ENCODE data around the gene ZNF774.

The ZNF774 gene

DNA sequence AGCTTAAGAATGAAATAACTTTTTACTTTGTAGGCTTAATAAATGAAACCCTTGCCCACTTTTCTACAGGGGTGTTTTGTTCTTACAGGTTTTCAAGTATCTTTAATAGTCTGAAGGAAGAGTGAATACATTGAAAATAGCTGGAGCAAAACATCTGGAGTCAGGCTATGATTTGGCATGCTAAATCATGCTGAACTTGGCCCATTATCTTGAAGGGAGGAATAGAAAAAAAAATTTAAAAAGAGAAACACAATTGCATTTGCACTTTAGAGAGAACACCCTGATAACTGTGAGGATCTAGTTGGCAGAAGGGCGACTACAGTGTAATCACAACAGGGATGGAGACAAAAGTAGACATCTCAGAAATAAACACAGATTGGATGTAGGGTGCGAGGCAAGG, 34.1 kb downstream of the ZNF774 start:
- TF ChIP-seq, protein P1, sequence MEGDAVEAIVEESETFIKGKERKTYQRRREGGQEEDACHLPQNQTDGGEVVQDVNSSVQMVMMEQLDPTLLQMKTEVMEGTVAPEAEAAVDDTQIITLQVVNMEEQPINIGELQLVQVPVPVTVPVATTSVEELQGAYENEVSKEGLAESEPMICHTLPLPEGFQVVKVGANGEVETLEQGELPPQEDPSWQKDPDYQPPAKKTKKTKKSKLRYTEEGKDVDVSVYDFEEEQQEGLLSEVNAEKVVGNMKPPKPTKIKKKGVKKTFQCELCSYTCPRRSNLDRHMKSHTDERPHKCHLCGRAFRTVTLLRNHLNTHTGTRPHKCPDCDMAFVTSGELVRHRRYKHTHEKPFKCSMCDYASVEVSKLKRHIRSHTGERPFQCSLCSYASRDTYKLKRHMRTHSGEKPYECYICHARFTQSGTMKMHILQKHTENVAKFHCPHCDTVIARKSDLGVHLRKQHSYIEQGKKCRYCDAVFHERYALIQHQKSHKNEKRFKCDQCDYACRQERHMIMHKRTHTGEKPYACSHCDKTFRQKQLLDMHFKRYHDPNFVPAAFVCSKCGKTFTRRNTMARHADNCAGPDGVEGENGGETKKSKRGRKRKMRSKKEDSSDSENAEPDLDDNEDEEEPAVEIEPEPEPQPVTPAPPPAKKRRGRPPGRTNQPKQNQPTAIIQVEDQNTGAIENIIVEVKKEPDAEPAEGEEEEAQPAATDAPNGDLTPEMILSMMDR (conservative IDR thresholded peaks at IDR 0.05; ENCODE audit: control insufficient read depth, insufficient read depth, low read depth, low read length), result no peak
- DNase-seq (ENCODE audit: low read depth), result no peak
- no peak overlapping the region for H3K4me3 ChIP-seq (ENCODE audit: control insufficient read depth, low read depth, low read length)

DNA sequence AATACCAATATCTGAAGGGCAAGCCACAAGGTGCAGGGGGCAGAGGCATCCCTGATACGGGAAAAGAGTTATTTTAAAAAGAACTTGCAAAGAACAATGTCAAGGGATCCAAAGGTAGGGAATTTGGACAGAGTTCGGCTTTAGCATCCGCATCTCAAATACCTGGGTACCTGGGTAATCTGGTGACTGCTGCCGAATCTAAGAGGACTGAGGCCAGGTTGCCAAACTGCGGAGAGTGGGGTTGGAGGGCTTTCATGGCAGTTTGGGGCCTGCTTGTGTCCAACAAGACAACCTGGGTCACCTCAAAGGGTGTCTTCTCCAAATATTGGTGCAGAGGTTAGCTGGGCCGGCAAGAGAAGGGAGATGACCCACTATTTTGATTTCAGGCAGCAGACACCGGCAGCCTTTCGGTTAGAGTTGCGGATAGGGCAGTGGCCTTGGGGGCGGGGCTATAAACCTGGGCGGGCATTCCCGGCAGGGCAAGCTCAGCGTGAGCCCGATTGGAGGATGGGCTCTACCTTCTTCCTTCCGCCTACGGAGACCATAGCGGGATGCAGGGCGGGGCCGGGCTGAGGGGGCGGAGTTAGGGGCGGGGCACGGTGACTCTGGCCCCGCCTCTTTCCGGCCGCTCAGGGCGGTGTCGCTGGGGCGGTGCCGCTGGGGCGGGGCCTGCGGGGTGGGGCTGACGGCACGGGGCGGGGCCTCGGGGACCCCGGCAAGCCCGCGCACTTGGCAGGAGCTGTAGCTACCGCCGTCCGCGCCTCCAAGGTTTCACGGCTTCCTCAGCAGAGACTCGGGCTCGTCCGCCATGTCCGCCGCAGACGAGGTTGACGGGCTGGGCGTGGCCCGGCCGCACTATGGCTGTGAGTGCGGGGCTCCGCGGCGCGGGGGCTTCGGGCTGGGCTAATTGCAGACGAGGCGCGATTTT, 35.7 kb downstream of the ZNF774 start, which contains the start of gene IQGAP1:
Gene IQGAP1 (plus strand): TSS at position 709 of the 928 bp plus-strand sequence. CDS start 100 bp downstream, at position 809.
- peak; percentile 95 for DNase-seq (ENCODE audit: low read depth)
- H3K4me3 ChIP-seq (ENCODE audit: control insufficient read depth, low read depth, low read length), result peak within 1 kb of the TSS; percentile 75
- TF ChIP-seq, protein P1 (conservative IDR thresholded peaks at IDR 0.05; ENCODE audit: control insufficient read depth, insufficient read depth, low read depth, low read length), result no peak

DNA sequence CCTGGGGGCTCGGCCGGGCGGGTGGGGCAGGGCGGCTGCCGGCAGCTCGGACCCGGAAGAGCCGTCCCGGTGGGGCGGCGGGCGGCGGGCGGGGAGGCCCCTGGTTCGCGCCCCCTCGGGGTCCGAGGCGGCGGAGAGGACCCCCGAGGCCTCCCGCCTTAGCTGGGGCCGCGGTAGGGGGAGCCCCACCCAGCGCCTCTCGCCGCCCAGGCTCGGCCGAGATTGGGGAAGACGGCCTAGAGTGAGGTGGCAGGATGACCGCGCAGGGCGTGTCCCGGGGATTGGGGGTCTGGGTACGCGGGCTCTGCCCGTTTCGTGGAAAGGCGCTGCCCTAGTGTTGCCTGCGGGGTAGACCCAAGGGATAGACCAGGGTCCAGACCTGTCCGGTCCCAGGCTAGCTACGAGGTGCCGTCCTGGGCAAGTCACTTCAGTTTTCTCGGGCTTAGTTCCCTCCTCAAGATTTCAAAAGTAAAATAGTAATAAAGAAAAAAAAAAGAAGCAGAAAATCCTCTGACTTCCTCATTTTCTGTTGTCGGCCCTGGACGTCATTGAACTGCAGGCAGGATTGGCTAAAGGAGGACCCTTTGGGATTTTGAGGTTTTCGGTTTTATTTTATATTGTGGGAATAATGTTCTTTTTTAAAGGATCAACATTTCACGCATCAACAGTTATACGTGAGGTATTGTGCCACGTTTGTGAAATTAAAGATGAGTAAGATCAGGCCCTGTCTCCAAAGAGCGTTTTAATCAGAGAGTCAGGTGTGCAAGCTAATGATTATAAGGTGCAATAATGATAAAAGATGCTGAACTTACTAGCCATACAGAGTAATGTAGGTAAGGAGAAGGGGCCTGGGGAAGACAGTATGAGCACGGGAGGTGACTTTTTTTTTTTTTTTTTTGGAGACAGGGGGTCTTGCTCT, 36.6 kb downstream of the ZNF774 start:
- TF ChIP-seq, protein P1 (conservative IDR thresholded peaks at IDR 0.05; ENCODE audit: control insufficient read depth, insufficient read depth, low read depth, low read length), result no peak
- peak overlapping the region; percentile 75 for H3K4me3 ChIP-seq (ENCODE audit: control insufficient read depth, low read depth, low read length)
- peak; percentile 50 for DNase-seq (ENCODE audit: low read depth)

DNA sequence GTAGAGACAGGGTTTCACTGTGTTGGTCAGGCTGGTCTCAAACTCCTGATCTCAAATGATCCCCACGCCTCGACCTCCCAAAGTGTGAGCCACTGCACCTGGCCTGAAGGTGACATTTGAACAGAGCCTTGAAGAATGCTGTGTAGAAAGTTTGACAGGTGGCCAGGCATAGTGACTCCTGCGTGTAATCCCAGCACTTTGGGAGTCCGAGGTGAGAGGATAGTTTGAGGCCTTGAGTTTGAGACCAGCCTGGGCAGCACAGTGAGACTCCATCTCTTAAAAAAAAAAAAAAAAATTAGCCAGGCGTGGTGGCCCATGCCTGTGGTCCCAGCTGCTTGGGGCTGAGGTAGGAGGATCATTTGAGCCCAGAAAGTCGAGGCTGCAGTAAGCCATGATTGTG, 37.4 kb downstream of the ZNF774 start:
- DNase-seq (ENCODE audit: low read depth), result no peak
- TF ChIP-seq, protein P1 (conservative IDR thresholded peaks at IDR 0.05; ENCODE audit: control insufficient read depth, insufficient read depth, low read depth, low read length), result no peak

DNA sequence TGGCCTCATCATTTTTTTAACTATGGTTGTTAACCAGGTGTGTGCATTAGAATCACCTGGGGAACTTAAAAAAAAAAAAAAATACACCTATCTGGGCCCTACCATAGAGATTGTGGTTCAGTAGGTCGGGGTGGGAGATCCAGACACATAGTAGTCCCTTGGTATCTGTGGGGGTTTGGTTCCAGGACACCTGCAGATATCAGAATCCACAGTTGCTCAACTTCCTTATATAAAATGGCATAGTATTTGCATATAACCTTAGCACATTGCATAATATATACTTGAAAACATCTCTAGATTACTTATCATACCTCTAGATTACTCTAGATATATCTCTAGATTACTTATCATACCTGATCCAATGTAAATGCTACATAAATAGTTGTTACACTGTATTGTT, 41.0 kb downstream of the ZNF774 start:
- no peak for DNase-seq (ENCODE audit: low read depth)
- H3K4me3 ChIP-seq (ENCODE audit: control insufficient read depth, low read depth, low read length), result no peak overlapping the region
- TF ChIP-seq, protein P1 (conservative IDR thresholded peaks at IDR 0.05; ENCODE audit: control insufficient read depth, insufficient read depth, low read depth, low read length), result no peak

More for the DNA sequence above, 37.4 kb downstream of the ZNF774 start:
- H3K4me3 ChIP-seq (ENCODE audit: control insufficient read depth, low read depth, low read length), result peak overlapping the region; percentile 75

DNA sequence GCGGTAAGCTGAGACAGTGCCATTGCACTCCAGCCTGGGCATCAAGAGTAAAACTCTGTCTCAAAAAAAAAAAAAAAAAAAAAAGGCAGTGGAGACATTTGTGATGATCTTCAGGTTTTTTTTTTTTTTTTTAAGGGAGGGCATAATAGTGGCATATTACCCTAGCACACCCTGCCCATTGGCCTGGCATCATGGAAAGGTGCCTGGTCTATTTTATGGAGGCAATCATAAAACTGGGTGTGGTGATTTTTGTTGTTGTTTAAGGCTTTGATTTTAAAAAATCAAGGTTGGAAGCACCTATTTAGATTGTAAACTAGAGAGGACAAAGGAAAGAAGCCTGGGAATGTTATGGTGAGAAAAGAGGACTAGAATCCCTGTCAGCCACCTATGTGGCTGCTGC, 42.0 kb downstream of the ZNF774 start:
- DNase-seq (ENCODE audit: low read depth), result no peak
- no peak overlapping the region for H3K4me3 ChIP-seq (ENCODE audit: control insufficient read depth, low read depth, low read length)
- TF ChIP-seq, protein P1 (conservative IDR thresholded peaks at IDR 0.05; ENCODE audit: control insufficient read depth, insufficient read depth, low read depth, low read length), result no peak

Measured in fibroblast of mammary gland (primary cell).